Stimulated activated effector memory CD8-positive, alpha-beta T cell treated with anti-CD3 and anti-CD28 coated beads, Interleukin-12 subunit alpha, Interleukin-12 subunit beta, amount 100 ng/mL, for 72 hours (primary cell): ENCODE results near the gene C2CD4D.
A peak's percentile ranks its signal among the peaks of the same experiment; 100 is the strongest.

Experiments
- ATAC-seq: fragments of 150-1000 bp; cut with Tn5 transposase; 2 replicates; pipeline ENCODE4 v1.10.0; 2021
- DNase-seq, 2 donors: peaks; one replicate each; pipeline ENCODE4 v3.0.0; 2021 to 2022; ENCODE audit warnings: low spot score in 2 of 2
- H3K27ac Mint-ChIP-seq: one replicate; pipeline ENCODE4 v1.8.0; 2022; ENCODE audit warnings: mild to moderate bottlenecking, mixed read lengths
- H3K36me3 Mint-ChIP-seq: one replicate; pipeline ENCODE4 v1.8.0; 2022; ENCODE audit warnings: mild to moderate bottlenecking, mixed read lengths
- H3K4me1 Mint-ChIP-seq: one replicate; pipeline ENCODE4 v1.8.0; 2022; ENCODE audit warnings: mixed read lengths
- H3K4me3 Mint-ChIP-seq: one replicate; pipeline ENCODE4 v1.8.0; 2022; ENCODE audit warnings: mild to moderate bottlenecking, mixed read lengths
- H3K9me3 Mint-ChIP-seq: one replicate; pipeline ENCODE4 v1.8.0; 2022; ENCODE audit warnings: mixed read lengths

The C2CD4D gene

DNA sequence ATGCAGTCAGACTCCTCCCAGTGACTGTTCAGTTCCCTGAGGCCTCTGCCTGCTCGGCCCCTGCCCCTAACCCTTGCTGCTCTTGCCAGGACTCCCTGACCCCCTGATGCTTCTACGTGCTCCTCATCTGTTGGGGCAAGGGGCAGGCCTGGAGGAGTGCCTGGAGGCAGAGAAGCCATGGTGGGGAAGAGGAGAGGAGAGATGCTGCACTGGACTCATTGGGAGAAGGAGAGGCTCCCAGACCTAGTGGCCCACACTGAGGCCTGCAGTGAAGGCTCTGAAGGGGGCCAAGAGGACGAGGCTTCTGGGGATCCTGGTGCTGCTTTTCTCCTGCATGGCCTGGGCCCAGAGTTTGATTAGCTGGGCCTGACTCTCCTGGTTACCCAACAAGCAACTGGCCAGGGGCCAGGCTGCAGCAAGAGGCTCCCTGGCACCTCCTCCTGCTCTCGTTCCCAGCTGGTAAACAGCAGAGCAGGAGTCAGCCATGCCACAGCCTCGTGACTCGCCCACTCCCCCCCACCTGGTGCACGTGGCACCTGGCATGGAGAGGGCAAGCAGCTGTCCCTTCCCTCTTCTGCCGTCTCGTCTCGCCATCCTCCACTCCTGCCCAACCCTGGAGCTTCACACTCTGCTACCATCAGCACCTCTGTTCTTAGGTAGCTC, 7.2 kb downstream of the C2CD4D start:
- ATAC-seq (no peak), DNase-seq (no peak)
- Mint-ChIP-seq H3K9me3 (no peaks in the 10 kb centered on the region), H3K4me1 (peaks cover 98% of the 10 kb centered on the region), H3K27ac (peak overlapping the region; percentile 92), H3K4me3 (peak overlapping the region; percentile 75), H3K36me3 (peaks cover 8% of the 10 kb centered on the region)

DNA sequence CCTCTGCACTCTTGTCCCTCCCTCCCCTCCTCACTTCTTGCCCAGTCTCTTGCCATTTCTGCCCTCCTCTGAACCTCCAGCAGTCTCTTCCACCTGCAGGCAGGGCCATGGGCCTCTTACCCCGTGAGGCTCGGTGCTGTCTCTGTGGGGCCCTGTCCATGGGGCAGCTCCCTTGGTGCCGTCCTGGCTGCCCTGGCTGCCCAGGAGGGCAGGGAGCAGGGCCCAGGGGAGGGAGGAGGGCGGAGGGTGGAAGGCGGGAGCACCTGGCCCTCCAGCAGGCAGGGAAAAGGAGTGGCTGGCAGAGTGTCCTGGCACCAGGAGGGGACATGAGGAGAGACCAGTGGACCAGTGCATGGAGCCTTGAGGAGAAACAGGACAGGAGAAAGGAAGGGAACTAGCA, 8.0 kb downstream of the C2CD4D start, which contains the start of gene RORC:
RORC (minus strand) TSS at position 198 of the 400 bp plus-strand sequence; CDS start at position 160, 38 bp downstream.
- Mint-ChIP-seq H3K27ac (peak within 1 kb of the TSS; percentile 92), H3K36me3 (peaks cover 4% of the 10 kb centered on the region), H3K4me1 (peaks cover 93% of the 10 kb centered on the region), H3K4me3 (peak within 1 kb of the TSS; percentile 75), H3K9me3 (no peaks in the 10 kb centered on the region)
- DNase-seq = no peak
- no peak for ATAC-seq

DNA sequence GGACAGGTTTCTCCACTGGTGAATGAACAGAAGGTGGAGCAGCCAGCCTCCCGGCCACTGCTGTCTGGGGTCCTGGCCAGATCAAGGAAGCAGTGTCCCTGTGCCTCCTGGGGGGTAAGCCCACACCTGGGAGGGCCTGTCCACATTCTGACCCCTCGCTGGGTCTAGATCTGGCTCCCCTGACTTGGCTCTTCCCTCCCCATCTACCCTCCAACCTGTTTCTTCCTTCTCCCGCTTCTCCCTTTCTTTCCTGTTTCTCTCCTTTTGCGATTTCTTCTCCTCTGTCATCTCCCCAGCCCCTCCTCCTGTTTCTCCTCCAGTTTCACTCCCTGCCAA, 8.4 kb downstream of the C2CD4D start:
- H3K36me3 Mint-ChIP-seq = peaks cover under 1% of the 10 kb centered on the region
- H3K27ac Mint-ChIP-seq = peak overlapping the region; percentile 92
- DNase-seq (no peak), ATAC-seq (no peak)
- H3K4me3 Mint-ChIP-seq = peak overlapping the region; percentile 75
- peaks cover 93% of the 10 kb centered on the region for H3K4me1 Mint-ChIP-seq
- no peaks in the 10 kb centered on the region for H3K9me3 Mint-ChIP-seq

DNA sequence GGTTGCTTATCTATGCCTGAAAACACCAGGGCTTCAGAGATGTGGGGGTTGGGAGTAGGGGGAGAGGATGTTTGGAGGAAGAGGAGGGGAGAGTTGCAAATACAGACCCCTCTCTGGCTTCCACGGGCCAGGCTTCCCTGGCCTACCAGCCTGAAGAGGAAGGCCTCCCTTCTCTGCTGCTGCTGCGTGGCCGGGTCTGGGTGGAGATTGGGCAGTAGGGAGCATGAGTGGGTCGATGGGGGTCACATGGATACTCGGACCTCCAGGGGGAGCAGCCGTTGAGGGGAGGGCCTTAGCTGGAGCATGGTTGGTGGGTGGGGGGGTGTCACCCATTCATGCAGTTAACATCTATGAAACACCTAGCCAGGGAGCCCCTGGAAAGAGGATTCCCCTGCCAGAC, 9.6 kb downstream of the C2CD4D start:
- peak overlapping the region; percentile 75 for H3K4me3 Mint-ChIP-seq
- H3K4me1 Mint-ChIP-seq = peaks cover 93% of the 10 kb centered on the region
- H3K36me3 Mint-ChIP-seq = peaks cover 4% of the 10 kb centered on the region
- no peaks in the 10 kb centered on the region for H3K9me3 Mint-ChIP-seq
- no peak for ATAC-seq
- DNase-seq = no peak
- peak overlapping the region; percentile 92 for H3K27ac Mint-ChIP-seq

DNA sequence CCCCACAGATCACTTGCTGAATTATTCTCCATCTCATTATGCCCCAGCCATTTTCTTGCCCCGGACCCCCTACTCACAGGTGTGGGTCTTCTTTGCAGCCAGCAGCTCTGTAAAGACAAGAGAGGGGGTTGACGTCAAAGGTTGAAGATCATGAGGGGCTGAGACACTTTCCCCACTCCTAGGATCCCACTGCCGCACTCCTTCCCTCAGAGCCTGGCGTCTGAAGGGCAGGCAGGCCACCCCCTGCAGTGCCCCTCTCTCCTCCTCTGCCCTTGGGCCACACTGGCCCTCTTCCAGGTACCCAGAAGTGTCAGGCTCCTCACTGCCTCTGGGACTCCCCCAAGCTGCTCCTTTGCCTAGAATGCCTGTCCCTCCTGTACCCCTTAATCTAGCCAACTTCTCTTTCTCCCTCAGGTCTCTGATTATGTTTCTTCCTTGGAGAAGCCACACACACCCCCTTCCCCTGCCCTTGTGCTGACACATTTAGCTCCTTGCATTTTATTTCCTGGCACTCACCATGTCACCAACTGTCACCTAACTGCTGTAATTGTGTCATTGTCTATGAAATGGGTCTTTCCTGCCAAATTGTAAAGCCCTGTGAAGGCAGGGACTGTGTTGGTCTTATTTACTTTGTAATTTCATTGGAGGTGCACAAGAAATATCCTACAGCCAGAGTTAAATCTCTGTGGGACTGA, 10.1 kb downstream of the C2CD4D start:
- Mint-ChIP-seq H3K36me3 (peaks cover 5% of the 10 kb centered on the region), H3K27ac (peak overlapping the region; percentile 92), H3K9me3 (no peaks in the 10 kb centered on the region), H3K4me1 (peaks cover 93% of the 10 kb centered on the region), H3K4me3 (peak overlapping the region; percentile 75)
- DNase-seq = no peak
- no peak for ATAC-seq

DNA sequence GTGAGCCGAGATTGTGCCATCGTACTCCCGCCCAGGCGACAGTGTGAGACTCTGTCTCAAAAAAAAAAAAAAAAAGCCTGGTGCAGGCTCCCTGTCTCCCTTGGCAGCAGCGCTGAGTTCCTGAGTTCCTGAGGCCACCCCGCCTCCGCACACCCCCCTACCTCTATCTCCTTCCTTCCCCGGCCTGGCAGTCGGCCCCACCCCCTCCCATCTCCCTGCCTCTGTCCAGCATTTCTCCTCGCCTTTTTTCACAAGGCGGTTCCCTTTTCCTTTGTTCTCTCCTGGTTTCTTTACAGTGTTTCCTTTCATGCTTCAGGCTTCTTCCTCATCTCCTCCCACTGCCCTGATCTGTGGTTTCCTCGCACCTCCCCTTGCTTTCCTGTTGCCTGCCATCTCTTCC, 10.7 kb downstream of the C2CD4D start:
- Mint-ChIP-seq H3K36me3 (peaks cover 5% of the 10 kb centered on the region), H3K4me3 (peak overlapping the region; percentile 75), H3K9me3 (no peaks in the 10 kb centered on the region), H3K27ac (peak overlapping the region; percentile 92), H3K4me1 (peaks cover 93% of the 10 kb centered on the region)
- DNase-seq = no peak
- ATAC-seq = no peak

DNA sequence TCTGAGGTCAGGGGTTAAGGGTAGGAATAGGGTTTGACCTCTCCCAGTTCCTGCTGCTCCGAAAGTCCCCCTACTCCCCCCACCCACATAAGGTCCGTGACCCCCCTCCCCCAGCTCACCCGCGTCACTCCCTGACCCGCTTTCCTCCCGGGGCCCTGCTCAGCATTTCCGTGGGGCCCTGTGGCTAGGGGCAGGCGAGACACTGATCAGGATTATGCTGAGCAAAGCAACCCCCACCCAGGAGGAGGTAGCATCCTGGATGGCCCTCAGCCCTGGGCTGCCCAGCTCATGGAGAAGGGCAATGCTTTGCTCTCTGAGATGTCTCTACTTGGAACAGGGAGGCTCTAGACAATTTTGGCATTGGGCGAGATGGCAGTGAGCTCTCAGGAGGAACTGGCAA, 11.8 kb downstream of the C2CD4D start:
- H3K9me3 Mint-ChIP-seq = no peaks in the 10 kb centered on the region
- peaks cover 93% of the 10 kb centered on the region for H3K4me1 Mint-ChIP-seq
- DNase-seq (no peak), ATAC-seq (no peak)
- peak overlapping the region; percentile 92 for H3K27ac Mint-ChIP-seq
- peaks cover 5% of the 10 kb centered on the region for H3K36me3 Mint-ChIP-seq
- H3K4me3 Mint-ChIP-seq = peak overlapping the region; percentile 75

DNA sequence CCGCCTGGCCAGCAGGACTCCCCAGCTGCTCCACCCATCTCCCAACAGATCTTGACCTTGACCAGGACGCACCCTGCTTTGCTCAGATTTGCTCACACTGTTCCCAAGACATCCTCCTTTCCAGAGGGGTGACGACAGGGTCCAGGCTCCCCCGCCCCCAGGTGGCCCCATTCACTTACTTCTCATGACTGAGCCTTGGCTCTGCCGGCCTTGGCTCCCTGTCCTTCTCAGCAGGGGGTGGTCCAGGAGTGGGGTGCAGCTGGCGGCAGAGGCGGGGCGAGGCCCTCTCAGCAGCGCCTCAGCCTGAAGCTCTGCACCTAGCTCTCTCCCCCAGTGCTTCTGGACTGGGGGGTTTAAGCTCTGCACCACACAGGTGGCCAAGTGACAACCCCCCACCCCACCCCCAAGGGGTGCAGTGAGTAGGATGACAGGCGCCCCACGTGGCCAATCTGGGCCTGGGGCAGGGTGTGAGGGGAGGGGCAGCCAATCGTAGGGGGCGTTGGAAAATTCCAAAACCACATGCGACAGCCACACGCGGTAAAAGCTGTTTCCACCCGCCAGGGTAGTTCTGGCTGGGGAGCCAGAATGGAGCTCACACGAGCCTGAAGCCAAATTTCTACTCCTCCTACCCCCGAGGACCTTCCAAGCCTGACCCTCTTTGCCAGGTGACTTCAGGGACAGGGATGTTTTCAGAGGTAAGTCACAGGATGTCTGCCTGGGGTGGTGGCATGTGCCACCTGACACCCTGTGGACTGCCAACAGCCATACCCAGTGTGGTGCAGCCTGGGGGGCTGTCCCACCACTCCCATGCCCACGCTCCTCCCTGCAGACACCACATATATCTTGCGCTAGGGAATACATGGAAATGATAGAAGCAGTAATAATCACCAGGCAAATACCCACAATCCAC, 13.6 kb downstream of the C2CD4D start:
- H3K27ac Mint-ChIP-seq = peak overlapping the region; percentile 92
- peak; percentile 20 for ATAC-seq
- H3K4me3 Mint-ChIP-seq = peak overlapping the region; percentile 75
- H3K4me1 Mint-ChIP-seq = peaks cover 93% of the 10 kb centered on the region
- no peak for DNase-seq
- no peaks in the 10 kb centered on the region for H3K9me3 Mint-ChIP-seq
- H3K36me3 Mint-ChIP-seq = peaks cover 5% of the 10 kb centered on the region

DNA sequence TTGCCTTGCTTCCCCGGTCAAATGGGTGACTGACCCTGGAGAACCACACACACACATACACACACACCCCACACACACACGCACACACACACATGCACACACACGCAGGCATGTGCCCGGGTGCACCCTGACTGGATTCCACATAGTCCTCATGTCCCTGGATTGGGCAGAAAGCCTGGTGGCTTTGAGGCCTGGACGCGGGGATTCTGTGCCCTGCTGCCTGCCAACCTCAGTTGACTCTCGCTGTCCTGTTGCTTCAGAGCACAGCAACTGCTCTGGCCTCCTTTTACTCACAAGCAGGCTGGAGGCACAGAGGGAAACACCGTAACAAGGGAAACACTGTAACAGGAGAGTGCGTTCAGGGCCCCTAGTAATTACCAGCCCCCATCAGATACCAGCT, 14.4 kb downstream of the C2CD4D start:
- peak overlapping the region; percentile 75 for H3K4me3 Mint-ChIP-seq
- peaks cover 93% of the 10 kb centered on the region for H3K4me1 Mint-ChIP-seq
- no peak for DNase-seq

DNA sequence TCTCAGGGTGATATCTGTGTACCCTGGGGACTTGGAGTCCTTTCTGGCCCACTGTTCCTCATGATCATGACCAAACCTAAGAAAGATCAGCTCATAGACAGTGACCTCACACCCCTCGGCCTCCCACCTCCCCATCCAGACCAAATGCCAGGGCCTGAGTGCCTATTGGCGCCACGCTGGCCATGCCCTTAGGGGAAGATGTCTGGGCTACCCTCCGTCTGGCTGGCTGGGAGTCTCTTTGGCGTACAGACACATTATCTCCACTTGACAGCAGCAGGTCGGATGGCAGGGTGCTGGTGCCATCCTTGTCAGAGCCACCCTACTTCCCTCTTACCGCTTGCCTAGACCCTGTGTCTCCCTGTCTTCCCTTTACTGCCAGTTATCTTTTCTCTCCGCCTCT, 16.4 kb downstream of the C2CD4D start:
- Mint-ChIP-seq H3K36me3 (peaks cover 5% of the 10 kb centered on the region), H3K4me3 (peak overlapping the region; percentile 75), H3K27ac (peak overlapping the region; percentile 92), H3K4me1 (peaks cover 93% of the 10 kb centered on the region), H3K9me3 (no peaks in the 10 kb centered on the region)
- no peak for DNase-seq
- no peak for ATAC-seq

More for the DNA sequence above, 14.4 kb downstream of the C2CD4D start:
- H3K36me3 Mint-ChIP-seq = peaks cover 5% of the 10 kb centered on the region
- peak overlapping the region; percentile 92 for H3K27ac Mint-ChIP-seq
- no peaks in the 10 kb centered on the region for H3K9me3 Mint-ChIP-seq
- no peak for ATAC-seq

DNA sequence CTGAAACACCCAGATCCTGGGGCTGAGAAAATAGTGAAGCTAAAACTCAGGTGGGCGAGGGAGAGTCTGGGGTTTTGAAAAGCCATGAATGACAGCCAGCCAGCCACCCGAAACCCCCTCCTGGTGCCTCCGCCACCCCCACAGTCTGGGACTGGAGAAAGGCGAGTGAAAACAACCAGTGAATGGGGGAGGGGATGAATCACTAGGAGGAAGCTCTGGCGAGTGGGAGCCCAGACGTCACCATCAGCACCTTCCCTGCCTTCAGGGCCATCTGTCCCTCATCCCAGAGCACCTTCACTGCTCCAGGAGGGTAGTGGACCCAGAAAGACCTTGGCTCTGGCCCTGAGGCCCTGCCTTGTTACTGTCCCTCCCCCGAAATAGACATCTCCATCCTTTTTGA, 17.2 kb downstream of the C2CD4D start:
- Mint-ChIP-seq H3K9me3 (no peaks in the 10 kb centered on the region), H3K36me3 (peaks cover 5% of the 10 kb centered on the region), H3K27ac (peak overlapping the region; percentile 92), H3K4me1 (peaks cover 93% of the 10 kb centered on the region), H3K4me3 (peak overlapping the region; percentile 75)
- peak; percentile 46 for ATAC-seq
- no peak for DNase-seq

DNA sequence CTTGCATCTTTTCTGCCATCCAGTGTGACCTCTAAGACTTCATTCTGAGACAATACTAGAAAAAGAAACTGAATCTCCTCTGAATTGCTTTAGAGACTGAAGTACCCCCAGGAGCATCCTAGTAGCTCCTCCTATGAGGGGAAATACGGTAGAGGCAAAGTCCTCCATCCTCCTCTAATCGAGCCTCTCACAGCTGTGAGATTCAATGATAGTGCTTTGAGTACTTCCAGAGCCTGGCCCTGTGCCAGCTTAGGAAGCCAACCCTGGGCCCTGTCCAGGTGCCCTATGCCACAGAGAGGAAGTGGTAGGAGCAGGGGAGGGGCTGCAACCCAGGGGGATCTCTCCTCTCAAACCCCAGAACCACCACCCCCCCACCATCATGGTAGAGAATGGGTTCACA, 18.7 kb downstream of the C2CD4D start:
- Mint-ChIP-seq H3K4me3 (peak overlapping the region; percentile 75), H3K9me3 (no peaks in the 10 kb centered on the region), H3K27ac (peak overlapping the region; percentile 92), H3K4me1 (peaks cover 100% of the 10 kb centered on the region), H3K36me3 (peaks cover 17% of the 10 kb centered on the region)
- DNase-seq (no peak), ATAC-seq (no peak)

DNA sequence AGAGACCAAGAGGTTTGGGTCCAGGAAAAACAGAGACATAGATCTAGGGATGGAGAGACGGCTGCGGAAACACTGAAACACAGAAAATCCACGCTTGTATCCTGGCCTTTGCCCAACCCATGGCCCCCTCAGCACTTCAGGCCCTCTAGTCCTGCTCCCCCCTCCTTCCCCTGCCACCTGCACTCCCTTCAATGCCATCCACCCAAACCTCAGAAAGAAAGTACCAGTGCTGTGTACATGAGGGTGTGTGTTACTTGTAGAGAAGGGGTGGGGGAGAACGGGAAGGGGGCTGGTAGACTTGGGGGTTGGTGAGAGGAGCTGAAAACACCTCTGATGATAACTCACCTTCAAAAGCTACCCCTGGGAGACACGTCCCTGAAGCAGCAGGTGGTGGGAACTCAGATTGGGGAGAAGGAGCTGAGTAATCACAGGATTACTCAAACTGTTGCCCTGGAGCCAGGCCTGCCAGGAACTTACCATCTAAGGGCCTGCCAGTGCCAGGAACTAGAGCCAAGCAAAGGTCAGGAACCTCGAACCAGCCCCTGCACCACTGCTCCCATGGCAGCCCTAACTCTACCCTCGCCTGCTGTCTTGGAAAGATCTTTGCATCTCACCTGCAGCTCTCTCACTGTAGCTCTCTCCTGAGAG, 19.5 kb downstream of the C2CD4D start:
- peak overlapping the region; percentile 92 for H3K27ac Mint-ChIP-seq
- DNase-seq (no peak), ATAC-seq (peak; percentile 45)
- H3K4me3 Mint-ChIP-seq = peak overlapping the region; percentile 75
- H3K4me1 Mint-ChIP-seq = peaks cover 100% of the 10 kb centered on the region
- H3K36me3 Mint-ChIP-seq = peaks cover 21% of the 10 kb centered on the region
- H3K9me3 Mint-ChIP-seq = no peaks in the 10 kb centered on the region

DNA sequence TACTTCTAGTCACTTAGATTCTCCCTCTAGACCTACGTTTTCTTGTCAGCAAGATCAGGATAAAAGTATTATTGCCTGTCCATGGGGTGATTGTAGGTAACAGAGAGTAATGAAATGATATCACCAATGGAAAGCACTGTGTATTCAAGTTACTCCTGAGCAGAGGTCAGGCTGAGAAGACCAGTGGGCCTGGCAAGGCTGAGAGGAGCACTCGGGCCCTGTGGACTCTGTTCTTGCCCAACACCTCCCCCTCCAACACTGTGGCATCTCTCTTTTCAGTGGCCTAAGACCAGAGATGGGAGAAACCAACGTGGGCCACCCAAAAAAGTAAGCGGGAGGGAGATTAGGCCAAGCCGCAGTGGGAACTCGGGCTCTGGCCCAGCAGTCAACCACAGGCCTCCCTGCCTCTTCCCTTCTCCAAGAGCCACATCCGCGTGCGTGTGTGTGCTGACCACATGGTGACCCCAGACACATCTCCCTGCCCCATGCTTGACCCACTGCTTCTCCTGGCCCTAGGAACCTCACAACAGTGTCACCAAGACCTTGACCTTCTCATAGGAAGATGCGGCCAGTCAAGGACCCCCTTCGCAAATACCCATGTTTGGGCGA, 20.3 kb downstream of the C2CD4D start:
- H3K9me3 Mint-ChIP-seq = no peaks in the 10 kb centered on the region
- DNase-seq = no peak
- no peak for ATAC-seq
- H3K36me3 Mint-ChIP-seq = peaks cover 26% of the 10 kb centered on the region
- H3K4me1 Mint-ChIP-seq = peaks cover 100% of the 10 kb centered on the region
- peak overlapping the region; percentile 75 for H3K4me3 Mint-ChIP-seq
- H3K27ac Mint-ChIP-seq = peak overlapping the region; percentile 92
